ENCODE results near the gene GPR62. TPM values are rescaled to one million over a fixed set of nuclear protein-coding genes. Genes with fewer than 3 reads are reported as not detected.

The GPR62 gene
- total and polyA plus RNA-seq, 9 of the 15 experiments (the other 6 are each of a cell fraction or from before 2014, with no cell fraction given): not detected

DNA sequence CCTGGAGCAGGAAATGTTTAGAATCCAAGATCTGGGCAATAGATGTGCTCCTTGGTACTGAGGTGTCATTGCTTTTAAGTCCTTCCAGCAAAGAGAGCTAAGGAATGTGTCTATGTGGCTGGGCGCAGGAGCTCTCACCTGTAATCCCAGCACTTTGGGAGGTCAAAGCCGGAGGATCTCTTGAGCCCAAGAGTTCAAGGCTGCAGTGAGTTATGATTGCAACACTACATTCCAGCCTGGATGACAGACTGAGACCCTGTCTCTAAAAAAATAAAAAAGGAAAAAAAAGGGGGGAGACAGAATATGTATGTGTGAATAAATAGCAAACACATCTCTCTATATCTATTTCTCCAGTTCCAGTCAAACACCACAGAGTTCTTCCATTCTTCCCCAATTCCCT, 4.3 kb upstream of the GPR62 start (continued):
- TF ChIP-seq, protein P1, sequence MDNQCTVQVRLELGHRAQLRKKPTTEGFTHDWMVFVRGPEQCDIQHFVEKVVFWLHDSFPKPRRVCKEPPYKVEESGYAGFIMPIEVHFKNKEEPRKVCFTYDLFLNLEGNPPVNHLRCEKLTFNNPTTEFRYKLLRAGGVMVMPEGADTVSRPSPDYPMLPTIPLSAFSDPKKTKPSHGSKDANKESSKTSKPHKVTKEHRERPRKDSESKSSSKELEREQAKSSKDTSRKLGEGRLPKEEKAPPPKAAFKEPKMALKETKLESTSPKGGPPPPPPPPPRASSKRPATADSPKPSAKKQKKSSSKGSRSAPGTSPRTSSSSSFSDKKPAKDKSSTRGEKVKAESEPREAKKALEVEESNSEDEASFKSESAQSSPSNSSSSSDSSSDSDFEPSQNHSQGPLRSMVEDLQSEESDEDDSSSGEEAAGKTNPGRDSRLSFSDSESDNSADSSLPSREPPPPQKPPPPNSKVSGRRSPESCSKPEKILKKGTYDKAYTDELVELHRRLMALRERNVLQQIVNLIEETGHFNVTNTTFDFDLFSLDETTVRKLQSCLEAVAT (IDR thresholded peaks at IDR 0.05): no peak
- no peak for TF ChIP-seq NUFIP1 (IDR thresholded peaks at IDR 0.05; ENCODE audit: partially characterized antibody)
- no peak for TF ChIP-seq KDM1A (IDR thresholded peaks at IDR 0.05)
- no peak for TF ChIP-seq ZNF507 (tag; conservative IDR thresholded peaks at IDR 0.05)
- no peak for TF ChIP-seq TFAM (CRISPR knock-in tag; conservative IDR thresholded peaks at IDR 0.05)
- TF ChIP-seq HSF4 (CRISPR knock-in tag; IDR thresholded peaks at IDR 0.05; ENCODE audit: borderline replicate concordance): no peak
- no peak for TF ChIP-seq SETDB1 (IDR thresholded peaks at IDR 0.05; ENCODE audit: low read length)

DNA sequence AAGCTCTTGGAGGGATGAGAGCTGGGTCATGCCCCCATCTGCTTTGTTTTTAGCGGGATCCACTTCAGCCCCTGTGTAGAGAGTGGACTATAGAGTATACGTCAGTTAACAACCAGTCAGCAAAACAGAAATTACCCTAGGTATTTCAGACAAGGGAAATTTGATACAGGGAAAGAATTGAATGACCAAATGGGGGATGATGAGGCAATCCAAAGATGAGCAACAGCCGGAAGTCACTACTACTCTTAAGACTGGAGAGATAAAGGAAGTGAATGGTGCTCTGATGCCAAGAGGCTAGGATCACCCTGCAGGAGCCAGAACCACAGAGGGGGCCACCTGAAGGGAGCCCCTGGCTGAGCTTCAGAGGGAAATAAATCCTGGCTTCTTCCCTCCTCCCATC, 1.7 kb upstream of the GPR62 start:
- Histone ChIP-seq H3K9me1 (ENCODE audit: control insufficient read depth, insufficient read depth, low read length) (no peaks in the 10 kb centered on the region), H3K9me3 (replicated peaks; ENCODE audit: control insufficient read depth, insufficient read depth, low read depth, low read length) (no peaks in the 10 kb centered on the region), H3K27me3 (ENCODE audit: control insufficient read depth in 2 of 2, insufficient read depth in 2 of 2, low read length in 2 of 2) (peaks cover 0 to 4% of the 10 kb centered on the region in 2 experiments; a peak in 2 of 5 replicates), H3K27ac (ENCODE audit: extremely low read depth, low read depth, low read length) (no peak overlapping the region), H4K20me1 (replicated peaks; ENCODE audit: control insufficient read depth, insufficient read depth, low read length) (no peaks in the 10 kb centered on the region), H3K4me2 (ENCODE audit: insufficient read depth, low read length) (no peak overlapping the region), H3K4me1 (replicated peaks in 1 of 2; ENCODE audit: control insufficient read depth in 2 of 2, insufficient read depth in 2 of 2, low read length in 2 of 2) (peaks cover 0 to 5% of the 10 kb centered on the region in 2 experiments; a peak in 1 of 5 replicates), H3K9ac (ENCODE audit: insufficient read depth in 1 of 2, low read depth in 2 of 2, low read length in 2 of 2) (no peak overlapping the region), H3K4me3 (no peak overlapping the region), H3K36me3 (ENCODE audit: control insufficient read depth, insufficient read depth, low read length) (no peaks in the 10 kb centered on the region), H3K79me2 (ENCODE audit: control insufficient read depth, insufficient read depth, low read length) (no peaks in the 10 kb centered on the region), H2AFZ (ENCODE audit: low read depth, low read length) (no peak overlapping the region)
- 0% methylated on average over 3 of the region's 3 CpGs for WGBS (ENCODE audit: insufficient coverage, low coverage, missing lambda C conversion rate)
- no peak for ATAC-seq
- in situ Hi-C loops (cut with MboI): no loop called here
- CTCF ChIA-PET (ENCODE audit: low intra/inter-chr PET ratio): no interaction called here
- BruUV-seq (replicated peaks): no TSS peak
- POLR2A ChIA-PET: interaction anchor here (0.6 to 1.1 kb wide), 3 partner anchors 9 to 271 kb away, joined by 3 read pairs; partner anchors contain the start of gene PARP3
- intact Hi-C loops (cut with micrococcal nuclease): no loop called here
- no peak for DNase-seq (ENCODE audit: extremely low read depth in 1 of 4, low spot score in 3 of 4)
- FAIRE-seq: no peak
- TF ChIP-seq SNRNP70 (optimal IDR thresholded peaks at IDR 0.05; ENCODE audit: low read depth, low read length) (no peak), EZH2 (IDR thresholded peaks at IDR 0.05; ENCODE audit: borderline replicate concordance, low read depth, low read length) (no peak), ZC3H8 (IDR thresholded peaks at IDR 0.05) (no peak), LEF1 (IDR thresholded peaks at IDR 0.05) (no peak), NFE2L1 (tag; IDR thresholded peaks at IDR 0.05; ENCODE audit: borderline replicate concordance, low read depth) (no peak), GABPA (tag; conservative IDR thresholded peaks at IDR 0.05; ENCODE audit: low read depth) (peak; percentile 44), HNRNPH1 (optimal IDR thresholded peaks at IDR 0.05; ENCODE audit: low read depth, low read length) (no peak)
- TF ChIP-seq, protein P2, sequence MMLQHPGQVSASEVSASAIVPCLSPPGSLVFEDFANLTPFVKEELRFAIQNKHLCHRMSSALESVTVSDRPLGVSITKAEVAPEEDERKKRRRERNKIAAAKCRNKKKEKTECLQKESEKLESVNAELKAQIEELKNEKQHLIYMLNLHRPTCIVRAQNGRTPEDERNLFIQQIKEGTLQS (IDR thresholded peaks at IDR 0.05): peak; percentile 80
- TF ChIP-seq, protein P2 (CRISPR knock-in tag; conservative IDR thresholded peaks at IDR 0.05): no peak
- TF ChIP-seq, protein P3, sequence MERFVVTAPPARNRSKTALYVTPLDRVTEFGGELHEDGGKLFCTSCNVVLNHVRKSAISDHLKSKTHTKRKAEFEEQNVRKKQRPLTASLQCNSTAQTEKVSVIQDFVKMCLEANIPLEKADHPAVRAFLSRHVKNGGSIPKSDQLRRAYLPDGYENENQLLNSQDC (CRISPR knock-in tag; IDR thresholded peaks at IDR 0.05): no peak
- TF ChIP-seq, protein P4, sequence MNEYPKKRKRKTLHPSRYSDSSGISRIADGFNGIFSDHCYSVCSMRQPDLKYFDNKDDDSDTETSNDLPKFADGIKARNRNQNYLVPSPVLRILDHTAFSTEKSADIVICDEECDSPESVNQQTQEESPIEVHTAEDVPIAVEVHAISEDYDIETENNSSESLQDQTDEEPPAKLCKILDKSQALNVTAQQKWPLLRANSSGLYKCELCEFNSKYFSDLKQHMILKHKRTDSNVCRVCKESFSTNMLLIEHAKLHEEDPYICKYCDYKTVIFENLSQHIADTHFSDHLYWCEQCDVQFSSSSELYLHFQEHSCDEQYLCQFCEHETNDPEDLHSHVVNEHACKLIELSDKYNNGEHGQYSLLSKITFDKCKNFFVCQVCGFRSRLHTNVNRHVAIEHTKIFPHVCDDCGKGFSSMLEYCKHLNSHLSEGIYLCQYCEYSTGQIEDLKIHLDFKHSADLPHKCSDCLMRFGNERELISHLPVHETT (CRISPR knock-in tag; conservative IDR thresholded peaks at IDR 0.05 in 1 of 2, IDR thresholded peaks at IDR 0.05 in 1 of 2): no peak

All from K562 (cell line).